Measurements from ENCODE around the gene ADCY1. TPM values are rescaled to one million over a fixed set of nuclear protein-coding genes. Genes with fewer than 3 reads are reported as not detected.

Gene ADCY1
- polyA plus RNA-seq, 1 experiment: 0.26 TPM

- POLR2A ChIA-PET: no interaction called here
- CTCF ChIA-PET: interaction anchor here (1.0 kb wide), 1 partner anchor 19 kb away, joined by 3 read pairs; no protein-coding TSS in a partner anchor
- no peaks in the 10 kb centered on the region for H3K36me3 ChIP-seq (ENCODE audit: control insufficient read depth, insufficient read depth, low read length)
- no peaks in the 10 kb centered on the region; the same call in none of the 2 replicates for H3K27me3 ChIP-seq (ENCODE audit: control insufficient read depth, insufficient read depth, low read length)
- no peak for DNase-seq (ENCODE audit: low read depth)
- TF ChIP-seq CTCF (IDR thresholded peaks at IDR 0.05; ENCODE audit: insufficient read depth, low read depth, low read length): no peak
- no peak overlapping the region for H3K4me3 ChIP-seq (ENCODE audit: low read depth, low read length)
Observed at GRCh38 chr7:45563401-45563800, 10.8 kb upstream of the ADCY1 start.

- CTCF ChIA-PET: no interaction called here
- Histone ChIP-seq H3K36me3 (ENCODE audit: control insufficient read depth, insufficient read depth, low read length) (no peaks in the 10 kb centered on the region), H3K4me3 (ENCODE audit: low read depth, low read length) (no peak overlapping the region), H3K27me3 (ENCODE audit: control insufficient read depth, insufficient read depth, low read length) (peaks cover 2% of the 10 kb centered on the region)
- TF ChIP-seq CTCF (IDR thresholded peaks at IDR 0.05; ENCODE audit: insufficient read depth, low read depth, low read length): no peak
- POLR2A ChIA-PET: no interaction called here
- DNase-seq (ENCODE audit: low read depth): no peak
Observed at GRCh38 chr7:45563941-45564461, 10.2 kb upstream of the ADCY1 start.

GRCh38 chr7:45564485-45564884, 9.7 kb upstream of the ADCY1 start:
- ChIA-PET CTCF (no interaction called here), POLR2A (no interaction called here)
- H3K4me3 ChIP-seq (ENCODE audit: low read depth, low read length): no peak overlapping the region
- H3K36me3 ChIP-seq (ENCODE audit: control insufficient read depth, insufficient read depth, low read length): no peaks in the 10 kb centered on the region
- no peak for DNase-seq (ENCODE audit: low read depth)
- peaks cover 2% of the 10 kb centered on the region for H3K27me3 ChIP-seq (ENCODE audit: control insufficient read depth, insufficient read depth, low read length)
- no peak for TF ChIP-seq CTCF (IDR thresholded peaks at IDR 0.05; ENCODE audit: insufficient read depth, low read depth, low read length)

- no peak for TF ChIP-seq CTCF (IDR thresholded peaks at IDR 0.05; ENCODE audit: insufficient read depth, low read depth, low read length)
- DNase-seq (ENCODE audit: low read depth): no peak
- ChIA-PET CTCF (no interaction called here), POLR2A (no interaction called here)
- H3K36me3 ChIP-seq (ENCODE audit: control insufficient read depth, insufficient read depth, low read length): no peaks in the 10 kb centered on the region
- H3K27me3 ChIP-seq (ENCODE audit: control insufficient read depth, insufficient read depth, low read length): peaks cover 2% of the 10 kb centered on the region
- H3K4me3 ChIP-seq (ENCODE audit: low read depth, low read length): no peak overlapping the region
Observed at GRCh38 chr7:45564886-45565455, 9.2 kb upstream of the ADCY1 start.

GRCh38 chr7:45566386-45566785, 7.8 kb upstream of the ADCY1 start:
- Histone ChIP-seq H3K4me3 (ENCODE audit: low read depth, low read length) (no peak overlapping the region), H3K36me3 (ENCODE audit: control insufficient read depth, insufficient read depth, low read length) (no peaks in the 10 kb centered on the region), H3K27me3 (ENCODE audit: control insufficient read depth, insufficient read depth, low read length) (peaks cover 2% of the 10 kb centered on the region)
- DNase-seq (ENCODE audit: low read depth): no peak
- POLR2A ChIA-PET: no interaction called here
- CTCF ChIA-PET: no interaction called here
- no peak for TF ChIP-seq CTCF (IDR thresholded peaks at IDR 0.05; ENCODE audit: insufficient read depth, low read depth, low read length)

Data from BJ (cell line).